Measurements from ENCODE around the gene PRMT7.

GRCh38 chr16:68370581-68371275 is 59.9 kb downstream of the PRMT7 start:
- no peak for TF ChIP-seq POLR2AphosphoS5 (IDR thresholded peaks at IDR 0.05)
- TF ChIP-seq, protein P1, sequence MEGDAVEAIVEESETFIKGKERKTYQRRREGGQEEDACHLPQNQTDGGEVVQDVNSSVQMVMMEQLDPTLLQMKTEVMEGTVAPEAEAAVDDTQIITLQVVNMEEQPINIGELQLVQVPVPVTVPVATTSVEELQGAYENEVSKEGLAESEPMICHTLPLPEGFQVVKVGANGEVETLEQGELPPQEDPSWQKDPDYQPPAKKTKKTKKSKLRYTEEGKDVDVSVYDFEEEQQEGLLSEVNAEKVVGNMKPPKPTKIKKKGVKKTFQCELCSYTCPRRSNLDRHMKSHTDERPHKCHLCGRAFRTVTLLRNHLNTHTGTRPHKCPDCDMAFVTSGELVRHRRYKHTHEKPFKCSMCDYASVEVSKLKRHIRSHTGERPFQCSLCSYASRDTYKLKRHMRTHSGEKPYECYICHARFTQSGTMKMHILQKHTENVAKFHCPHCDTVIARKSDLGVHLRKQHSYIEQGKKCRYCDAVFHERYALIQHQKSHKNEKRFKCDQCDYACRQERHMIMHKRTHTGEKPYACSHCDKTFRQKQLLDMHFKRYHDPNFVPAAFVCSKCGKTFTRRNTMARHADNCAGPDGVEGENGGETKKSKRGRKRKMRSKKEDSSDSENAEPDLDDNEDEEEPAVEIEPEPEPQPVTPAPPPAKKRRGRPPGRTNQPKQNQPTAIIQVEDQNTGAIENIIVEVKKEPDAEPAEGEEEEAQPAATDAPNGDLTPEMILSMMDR (IDR thresholded peaks at IDR 0.05), result no peak
- no peak for TF ChIP-seq POLR2A (IDR thresholded peaks at IDR 0.05)
